ENCODE measurements around the gene OTUB2. TPM values are rescaled to one million over a fixed set of nuclear protein-coding genes. Genes with fewer than 3 reads are reported as not detected.
A peak's percentile ranks its signal among the peaks of the same experiment; 100 is the strongest.

OTUB2 gene
- total RNA-seq, 2 donors from 2014 or later: 6.3 to 6.7 TPM

- Histone ChIP-seq H3K4me1 (ENCODE audit: control insufficient read depth, insufficient read depth, low read length) (no peaks in the 10 kb centered on the region), H3K27ac (ENCODE audit: low read depth, low read length) (no peak overlapping the region), H3K4me3 (ENCODE audit: low read length) (no peak overlapping the region), H3K36me3 (ENCODE audit: control insufficient read depth, insufficient read depth, low read length) (peaks cover 27% of the 10 kb centered on the region), H3K9ac (ENCODE audit: extremely low read depth, low read length, poor library complexity, severe bottlenecking) (no peak overlapping the region), H3K9me3 (ENCODE audit: control insufficient read depth, low read length) (no peaks in the 10 kb centered on the region), H3K27me3 (ENCODE audit: control insufficient read depth, insufficient read depth, low read length, poor library complexity, severe bottlenecking) (no peaks in the 10 kb centered on the region)
- no peak for TF ChIP-seq CTCF (conservative IDR thresholded peaks at IDR 0.05)
- H3K27ac Mint-ChIP-seq: no peak overlapping the region
- H3K4me1 Mint-ChIP-seq: no peaks in the 10 kb centered on the region
- H3K4me3 Mint-ChIP-seq: no peak overlapping the region
- peaks cover 33% of the 10 kb centered on the region for H3K36me3 Mint-ChIP-seq (ENCODE audit: low read depth)
- no peaks in the 10 kb centered on the region for H3K27me3 Mint-ChIP-seq (ENCODE audit: insufficient read depth)
- no peak for DNase-seq
- 94 to 99% methylated on average over 9 to 14 of the region's 14 CpGs for WGBS, 2 experiments (ENCODE audit: insufficient coverage in 1 of 2, insufficient read length in 1 of 2)
- H3K9me3 Mint-ChIP-seq: no peaks in the 10 kb centered on the region
These were observed 17.8 kb downstream of the OTUB2 start for GRCh38 chr14:94043756-94044475.

GRCh38 chr14:94044476-94045091 is 18.4 kb downstream of the OTUB2 start:
- no peaks in the 10 kb centered on the region for H3K4me1 Mint-ChIP-seq
- 92 to 94% methylated on average over 15 to 20 of the region's 20 CpGs for WGBS, 2 experiments (ENCODE audit: insufficient coverage in 1 of 2, insufficient read length in 1 of 2)
- H3K4me3 ChIP-seq (ENCODE audit: low read length): no peak overlapping the region
- no peak overlapping the region for H3K27ac Mint-ChIP-seq
- no peak overlapping the region for H3K27ac ChIP-seq (ENCODE audit: low read depth, low read length)
- no peak overlapping the region for H3K9ac ChIP-seq (ENCODE audit: extremely low read depth, low read length, poor library complexity, severe bottlenecking)
- TF ChIP-seq CTCF (conservative IDR thresholded peaks at IDR 0.05): no peak
- H3K9me3 Mint-ChIP-seq: no peaks in the 10 kb centered on the region
- H3K27me3 ChIP-seq (ENCODE audit: control insufficient read depth, insufficient read depth, low read length, poor library complexity, severe bottlenecking): no peaks in the 10 kb centered on the region
- peaks cover 30% of the 10 kb centered on the region for H3K36me3 Mint-ChIP-seq (ENCODE audit: low read depth)
- H3K36me3 ChIP-seq (ENCODE audit: control insufficient read depth, insufficient read depth, low read length): peaks cover 32% of the 10 kb centered on the region
- no peaks in the 10 kb centered on the region for H3K4me1 ChIP-seq (ENCODE audit: control insufficient read depth, insufficient read depth, low read length)
- no peak overlapping the region for H3K4me3 Mint-ChIP-seq
- no peak for DNase-seq
- H3K27me3 Mint-ChIP-seq (ENCODE audit: insufficient read depth): no peaks in the 10 kb centered on the region
- H3K9me3 ChIP-seq (ENCODE audit: control insufficient read depth, low read length): no peaks in the 10 kb centered on the region

DNA sequence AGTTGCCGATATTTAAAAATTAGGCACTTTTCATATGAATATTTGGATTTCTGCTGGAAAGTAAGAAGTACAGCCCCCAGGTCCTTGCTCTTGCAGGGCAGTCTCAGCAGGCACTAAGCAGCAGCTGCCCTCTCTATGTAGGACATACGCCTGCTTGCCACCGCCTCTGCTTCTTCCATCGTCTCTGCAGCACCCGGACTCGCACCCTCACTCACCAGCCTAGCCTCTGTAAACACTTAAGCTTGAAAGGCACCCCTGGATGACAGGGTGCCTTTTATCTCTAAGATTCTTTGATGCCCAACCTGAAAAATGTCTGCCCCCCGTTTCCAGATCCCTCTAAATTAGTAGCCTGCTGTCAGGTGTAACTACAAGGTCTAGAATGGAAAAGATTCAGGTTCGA is 19.0 kb downstream of the OTUB2 start:
- H3K9ac ChIP-seq (ENCODE audit: extremely low read depth, low read length, poor library complexity, severe bottlenecking): no peak overlapping the region
- 89 to 96% methylated on average over 7 to 8 of the region's 8 CpGs for WGBS, 2 experiments (ENCODE audit: insufficient coverage in 1 of 2, insufficient read length in 1 of 2)
- H3K4me3 Mint-ChIP-seq: no peak overlapping the region

More for the DNA sequence above, 19.0 kb downstream of the OTUB2 start:
- DNase-seq: peak; percentile 20
- Histone ChIP-seq H3K9me3 (ENCODE audit: control insufficient read depth, low read length) (no peaks in the 10 kb centered on the region), H3K27ac (ENCODE audit: low read depth, low read length) (no peak overlapping the region), H3K27me3 (ENCODE audit: control insufficient read depth, insufficient read depth, low read length, poor library complexity, severe bottlenecking) (no peaks in the 10 kb centered on the region), H3K4me3 (ENCODE audit: low read length) (no peak overlapping the region), H3K36me3 (ENCODE audit: control insufficient read depth, insufficient read depth, low read length) (peaks cover 34% of the 10 kb centered on the region), H3K4me1 (ENCODE audit: control insufficient read depth, insufficient read depth, low read length) (no peaks in the 10 kb centered on the region)
- H3K36me3 Mint-ChIP-seq (ENCODE audit: low read depth): peaks cover 35% of the 10 kb centered on the region
- no peaks in the 10 kb centered on the region for H3K9me3 Mint-ChIP-seq
- H3K4me1 Mint-ChIP-seq: no peaks in the 10 kb centered on the region
- TF ChIP-seq CTCF (conservative IDR thresholded peaks at IDR 0.05): no peak
- no peak overlapping the region for H3K27ac Mint-ChIP-seq
- no peaks in the 10 kb centered on the region for H3K27me3 Mint-ChIP-seq (ENCODE audit: insufficient read depth)

All from endodermal cell (in vitro differentiated cells).